Hippocampal formation (tissue), 2 donors: ENCODE measurements around the gene PTPRD.

Experiments used
- DNase-seq, 2 donors: peaks; one replicate each; lab custom pipeline; 2025; lab: John Stamatoyannopoulos, UW

PTPRD gene

DNA sequence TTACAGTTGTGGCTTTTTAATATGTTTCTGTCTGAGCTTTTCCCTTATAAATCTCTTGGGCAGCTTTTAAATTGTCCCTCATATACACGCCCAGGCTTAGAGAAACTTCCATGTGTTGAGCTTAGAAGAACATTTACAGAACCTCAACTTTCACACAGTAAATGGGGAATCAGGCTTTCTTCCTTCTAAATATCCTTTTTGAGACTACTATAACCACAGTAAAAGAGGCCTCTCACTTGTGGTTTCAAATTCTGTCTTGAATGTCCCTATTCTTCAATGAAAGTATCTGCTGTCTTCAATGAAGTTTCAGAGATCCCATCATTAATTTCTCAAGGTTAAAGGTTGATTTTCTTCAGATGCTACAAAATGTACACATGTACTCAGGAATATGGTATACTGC, 2224.7 kb downstream of the PTPRD start:
- DNase-seq = no peak

GRCh38 chr9:8384091-8384490, 2228.7 kb downstream of the PTPRD start:
- no peak for DNase-seq

DNA sequence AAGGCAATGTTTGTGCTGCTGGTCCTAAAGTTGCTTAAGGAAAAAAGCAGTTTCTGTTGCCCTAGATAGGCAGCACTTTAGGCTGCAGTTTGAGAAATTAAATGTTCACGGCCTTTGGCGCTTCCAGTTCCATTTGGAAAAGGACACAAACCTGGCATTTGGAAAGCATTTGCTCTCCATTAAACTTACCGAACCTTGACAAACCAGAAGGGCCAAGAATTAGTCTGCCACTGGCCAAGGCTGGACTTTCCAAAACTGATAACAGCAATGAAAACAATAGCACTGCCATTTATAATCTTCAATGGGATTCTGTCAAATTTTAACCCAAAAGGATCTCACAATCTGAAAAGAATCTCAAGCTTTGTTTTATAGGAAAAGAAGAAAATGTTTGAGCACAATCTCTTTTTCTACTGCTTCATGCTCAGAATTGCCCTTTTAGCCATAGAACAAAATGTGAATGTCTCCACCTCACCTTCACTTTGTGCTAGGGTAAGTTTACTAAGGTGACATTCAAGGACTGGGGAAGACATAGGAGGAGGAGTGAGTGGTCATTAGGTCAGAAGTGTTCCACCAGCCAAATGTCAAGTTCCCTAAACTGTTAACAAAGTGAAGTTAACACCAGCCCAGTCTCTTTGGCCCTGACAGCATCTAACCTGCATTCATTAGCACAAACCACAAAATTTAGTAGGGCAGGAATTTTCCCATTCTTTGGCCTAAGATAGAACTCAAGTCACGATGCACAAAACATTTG, 2229.8 kb downstream of the PTPRD start:
- DNase-seq = no peak

DNA sequence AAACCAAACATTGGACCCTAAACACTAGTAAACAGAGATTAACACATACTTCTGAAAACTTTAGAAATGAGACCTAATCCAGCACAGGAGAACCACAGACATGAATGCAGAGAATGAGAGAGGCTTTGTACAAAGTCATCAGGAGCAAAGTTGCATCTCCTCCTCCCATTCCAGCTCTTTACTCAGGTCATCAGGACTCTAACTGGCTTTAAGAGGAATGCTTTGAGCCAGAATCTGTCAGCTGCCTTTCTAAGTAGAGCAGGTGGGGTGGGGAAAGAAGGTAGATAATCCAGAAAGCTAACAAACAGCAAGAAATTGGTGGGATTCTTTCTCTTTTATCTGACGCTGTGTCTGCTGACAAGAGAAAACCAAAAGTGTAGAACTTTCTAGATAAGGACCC, 2230.5 kb downstream of the PTPRD start:
- DNase-seq = no peak

DNA sequence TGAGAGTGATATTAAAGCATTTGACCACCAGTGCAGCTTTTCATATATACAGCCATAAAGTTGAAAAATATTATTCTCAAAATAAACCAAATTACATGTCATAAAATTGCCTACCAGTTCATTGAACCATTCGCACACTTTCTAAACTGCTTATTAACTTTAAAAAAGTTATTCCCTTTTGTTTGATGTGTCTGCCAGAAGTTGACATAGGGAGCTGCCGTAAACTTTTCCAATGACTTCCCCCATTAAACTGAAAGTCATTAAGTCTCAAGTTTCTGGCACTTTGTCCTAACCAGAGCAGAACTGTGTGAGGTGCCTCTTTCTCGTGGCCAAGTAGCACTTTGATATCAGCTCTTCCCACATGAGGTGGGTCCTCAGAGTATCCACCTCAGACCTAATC, 2231.2 kb downstream of the PTPRD start:
- DNase-seq = no peak

DNA sequence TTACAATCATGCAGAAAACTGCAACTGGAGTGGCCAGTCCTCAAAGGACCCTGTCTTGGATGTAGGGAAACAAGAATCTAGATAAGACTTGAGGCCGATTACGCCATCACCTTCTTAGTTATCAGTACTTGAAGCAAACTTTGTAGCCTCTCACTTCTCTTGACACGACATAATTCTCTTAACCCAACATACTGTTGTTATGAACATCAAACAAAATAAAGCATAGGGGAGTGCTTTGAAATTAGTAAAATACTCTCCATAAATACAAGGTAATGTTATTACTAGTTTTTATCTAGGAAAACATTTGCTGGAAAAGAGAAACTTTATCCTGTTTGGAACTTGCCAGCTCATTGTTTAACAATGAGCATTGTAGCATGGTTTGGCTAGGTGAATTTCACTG, 2238.3 kb downstream of the PTPRD start:
- no peak for DNase-seq

DNA sequence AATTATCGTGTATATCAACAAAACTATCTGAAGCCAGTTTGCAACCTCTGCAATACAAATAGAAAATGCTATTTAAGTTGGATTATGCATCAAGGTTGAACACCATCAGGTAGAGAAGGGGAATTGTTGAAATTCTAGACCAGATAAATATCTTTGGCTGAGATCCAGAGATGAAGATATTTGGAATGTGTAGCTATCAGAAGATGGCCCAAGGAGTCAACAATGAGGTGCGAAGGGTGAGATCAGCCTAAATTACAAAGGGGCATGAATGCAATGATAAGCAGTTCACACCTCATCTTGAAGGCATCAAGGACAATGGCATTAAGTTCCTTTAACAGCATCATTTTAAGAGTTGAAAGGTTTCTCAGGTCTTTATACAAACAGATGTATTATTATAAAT, 2241.1 kb downstream of the PTPRD start:
- DNase-seq = no peak

DNA sequence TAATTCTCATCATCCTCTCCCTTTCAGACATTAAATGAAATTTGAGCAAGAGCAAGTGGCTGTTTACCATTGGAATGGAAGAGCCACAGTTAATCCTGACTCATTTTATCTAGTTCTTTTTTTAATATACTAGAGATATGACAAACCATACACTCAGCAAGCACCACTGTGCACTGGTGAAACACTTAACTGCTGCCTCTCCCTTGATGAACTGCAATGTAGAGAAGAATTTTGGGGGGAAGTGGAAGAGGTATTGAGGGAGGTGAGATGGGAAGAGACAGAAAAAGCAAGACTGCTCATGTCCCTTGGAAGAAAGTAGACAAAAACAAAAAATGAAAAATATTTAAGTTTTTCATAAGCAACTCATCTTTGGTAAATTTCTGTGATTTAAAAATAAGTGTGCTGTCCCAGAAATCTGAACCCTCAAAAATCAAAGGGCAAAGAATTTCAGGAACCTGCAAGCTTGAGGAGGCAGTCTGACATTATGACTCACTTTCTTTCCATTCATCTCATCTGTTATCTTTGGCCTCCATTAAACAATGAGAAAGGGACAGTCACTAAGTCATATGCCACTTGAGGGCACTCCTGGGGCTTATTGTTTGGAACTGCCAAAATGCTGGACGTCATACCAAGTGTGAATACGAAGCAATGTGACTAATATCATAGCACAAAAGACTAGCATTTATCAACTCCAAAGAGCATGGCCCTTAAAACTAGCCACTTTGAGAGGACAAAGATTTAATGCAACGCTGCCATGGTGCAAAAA, 2246.5 kb downstream of the PTPRD start:
- no peak for DNase-seq

DNA sequence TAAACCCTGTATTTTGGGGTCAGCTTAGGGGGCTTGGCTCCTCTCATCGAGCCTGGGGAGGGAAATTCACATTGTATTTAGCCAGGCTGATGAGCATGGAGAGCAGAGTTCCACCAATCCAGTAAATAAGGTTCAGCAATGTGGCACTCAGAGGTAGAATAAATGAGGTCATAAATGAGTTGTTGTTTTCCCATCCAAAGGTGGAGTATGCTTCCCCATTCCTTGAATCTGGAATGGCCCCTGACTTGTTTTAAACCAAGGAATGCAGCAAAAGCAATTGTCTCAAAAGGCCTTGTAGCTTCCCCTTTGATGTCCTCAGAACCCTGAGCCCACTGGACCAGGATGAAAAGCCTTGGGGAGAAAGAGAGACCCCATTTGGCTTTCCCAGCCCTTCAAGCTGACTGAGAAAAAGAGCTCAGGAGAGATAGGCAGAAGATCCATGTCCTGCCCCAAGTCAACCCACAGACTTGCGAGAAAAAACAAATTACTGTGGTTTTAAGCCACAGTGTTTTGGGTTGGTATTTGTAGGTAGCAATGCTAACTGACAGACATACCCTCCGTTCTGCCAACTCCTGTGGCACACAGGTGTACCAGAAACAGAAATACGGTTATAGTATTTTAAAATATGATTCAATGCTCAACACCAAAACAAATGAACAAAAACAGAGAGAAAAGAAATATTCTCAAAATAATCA, 2247.2 kb downstream of the PTPRD start:
- DNase-seq = no peak

DNA sequence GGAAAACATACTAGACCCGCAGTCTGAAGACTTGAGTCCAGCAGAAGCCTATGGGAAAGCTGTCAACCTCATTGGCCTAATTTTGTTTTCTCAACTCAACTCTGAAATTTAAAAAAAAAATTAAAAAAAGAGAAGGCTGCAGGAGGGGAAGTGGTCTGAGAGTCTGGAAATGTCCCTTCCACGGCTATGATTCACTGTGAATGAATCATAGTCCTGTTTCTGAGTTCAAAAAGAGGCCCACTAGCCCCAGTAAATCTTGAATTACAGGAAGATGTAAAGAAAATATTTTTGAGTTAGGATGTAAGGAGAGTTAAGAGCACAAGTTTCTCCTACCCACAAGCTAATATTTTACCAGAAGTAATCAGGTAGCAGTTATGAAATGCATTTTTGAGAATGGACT, 2247.8 kb downstream of the PTPRD start:
- DNase-seq = no peak

GRCh38 chr9:8364026-8364752, 2248.6 kb downstream of the PTPRD start:
- DNase-seq = peak; percentile 59 to 68

GRCh38 chr9:8362250-8362649, 2250.6 kb downstream of the PTPRD start:
- no peak for DNase-seq

- DNase-seq = no peak
These were observed 2251.4 kb downstream of the PTPRD start for GRCh38 chr9:8361364-8361763.

DNA sequence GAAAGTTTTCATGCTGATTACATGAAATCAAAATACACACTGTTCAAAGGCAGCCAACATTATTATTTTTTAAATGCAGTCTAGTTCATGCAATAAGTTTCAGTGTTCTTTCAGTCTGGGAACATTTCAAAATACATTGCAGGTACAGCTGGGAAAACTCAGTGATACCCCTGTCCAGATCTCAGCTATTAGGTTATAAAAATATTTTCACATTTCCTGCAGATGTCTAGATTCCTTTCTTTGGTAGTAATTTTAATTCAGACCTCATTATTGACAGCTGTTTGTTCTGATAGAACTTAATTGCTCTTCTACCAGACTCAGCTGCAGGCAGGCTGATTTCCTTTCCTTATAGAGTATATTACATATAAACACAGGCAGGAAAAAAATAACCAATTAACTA, 2256.4 kb downstream of the PTPRD start:
- DNase-seq = no peak

- DNase-seq = no peak
These were observed 2261.4 kb downstream of the PTPRD start for GRCh38 chr9:8351436-8351835.

DNA sequence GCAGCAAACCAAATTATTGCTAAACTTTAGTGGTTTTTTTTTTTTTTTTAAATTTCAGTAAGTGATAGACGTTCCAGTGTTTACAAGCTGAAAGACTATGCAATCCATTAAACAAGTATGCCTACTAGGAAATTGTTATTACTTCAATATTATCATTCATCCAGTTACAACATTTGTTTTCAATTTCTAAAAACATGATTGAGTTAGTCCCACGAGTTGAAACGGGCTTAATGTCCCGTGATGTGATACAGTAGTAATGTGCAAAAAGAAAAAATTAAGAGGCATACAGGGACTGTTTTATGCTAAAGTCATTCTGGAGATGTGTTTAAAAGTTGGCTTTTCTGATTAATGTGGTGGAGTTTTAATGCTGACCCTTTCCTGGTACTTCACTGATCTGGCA, 2262.9 kb downstream of the PTPRD start:
- DNase-seq = no peak

- no peak for DNase-seq
These were observed 2263.4 kb downstream of the PTPRD start for GRCh38 chr9:8349376-8349775.

DNA sequence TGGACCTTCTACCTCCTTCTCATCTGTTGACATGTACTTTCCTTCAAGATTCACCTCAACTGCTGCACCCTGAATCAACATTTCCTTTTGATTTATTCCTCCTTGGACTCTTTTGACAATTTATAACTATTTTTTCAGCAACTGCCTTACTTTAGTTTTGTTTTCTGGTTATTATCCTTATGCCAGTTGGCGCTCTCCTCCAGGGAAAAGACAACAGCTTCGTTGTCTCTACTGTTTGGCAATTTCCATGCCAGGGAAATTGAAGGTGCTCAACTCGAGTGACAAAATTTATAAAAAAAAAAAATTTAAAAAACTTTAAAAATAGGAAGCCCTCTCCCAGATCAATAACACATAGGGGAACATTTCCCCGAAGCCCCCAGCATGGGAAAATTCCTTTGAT, 2264.0 kb downstream of the PTPRD start:
- DNase-seq = no peak

- no peak for DNase-seq
These were observed 2266.5 kb downstream of the PTPRD start for GRCh38 chr9:8346296-8346695.

DNA sequence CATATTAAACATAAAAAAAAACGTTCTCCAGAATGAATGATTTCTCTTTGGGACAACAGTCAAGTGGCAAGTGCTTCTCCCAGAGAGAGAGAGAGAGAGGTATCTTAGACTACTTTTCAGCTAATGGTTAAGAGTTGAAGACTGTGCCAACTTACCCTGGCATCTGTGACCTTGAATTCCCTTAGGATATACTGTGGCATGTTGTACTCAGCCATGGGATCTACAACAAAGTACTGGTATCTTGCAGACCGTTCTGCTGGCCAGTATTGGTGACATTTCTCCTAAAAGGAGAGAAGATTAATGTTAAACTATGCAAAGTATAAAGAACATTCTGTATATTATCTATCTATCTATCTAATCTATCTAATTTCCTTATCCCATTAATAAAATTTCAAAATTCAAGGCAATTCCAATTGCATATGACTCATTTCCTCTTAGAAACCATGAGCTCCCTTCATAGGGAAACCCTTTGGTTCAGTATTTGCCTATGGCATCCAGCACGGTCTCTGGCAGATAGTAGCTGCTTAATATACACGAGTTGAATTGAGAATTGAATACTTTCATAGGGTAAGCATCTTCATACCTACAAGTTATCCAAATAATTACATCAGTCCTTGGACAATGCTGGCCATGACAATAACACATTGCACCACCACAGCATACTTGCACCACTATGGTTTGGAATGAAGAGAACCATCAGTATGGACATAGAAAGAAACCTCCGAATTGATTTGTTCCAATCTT, 2273.9 kb downstream of the PTPRD start:
- DNase-seq = no peak
